Uterus (tissue), 4 donors: Measurements from ENCODE around the gene MTREX. TPM values are rescaled to one million over a fixed set of nuclear protein-coding genes. Genes with fewer than 3 reads are reported as not detected.

Source experiments
- DNase-seq, 2 donors: peaks; one replicate each; pipeline ENCODE4 v3.0.0-alpha.2; 2019 to 2020
- H3K27ac ChIP-seq, 2 donors: fragments of 200-600 bp; sonication (generic); 1 replicate in 1 of 2; 2 replicates in 1 of 2; pipeline ENCODE4 v1.5.1; 2016 to 2018
- H3K27me3 ChIP-seq, 2 donors: fragments of 200-600 bp; sonication (generic); one replicate each; pipeline ENCODE4 v1.5.1; 2018 to 2019; ENCODE audit warnings: control low read depth in 1 of 2
- H3K36me3 ChIP-seq, 2 donors: fragments of 200-600 bp; sonication (generic); one replicate each; pipeline ENCODE4 v1.5.1; 2019; ENCODE audit warnings: control low read depth in 1 of 2
- H3K4me1 ChIP-seq, 2 donors: fragments of 200-600 bp; sonication (generic); one replicate each; pipeline ENCODE4 v1.5.1; 2018 to 2019; ENCODE audit warnings: control low read depth in 1 of 2
- H3K4me3 ChIP-seq, 2 donors: fragments of 200-600 bp; sonication (generic); 1 replicate in 1 of 2; 2 replicates in 1 of 2; pipeline ENCODE4 v1.5.1; 2018 to 2019; ENCODE audit warnings: mild to moderate bottlenecking in 1 of 2
- H3K9me3 ChIP-seq, 2 donors: fragments of 200-600 bp; sonication (generic); one replicate each; pipeline ENCODE4 v1.5.1; 2019; ENCODE audit warnings: control low read depth in 1 of 2
- CTCF ChIP-seq, 4 experiments: fragments of 200-600 bp in 2 of 4; fragments of 450-650 bp in 2 of 4; sonication (generic) in 2 of 4; IDR thresholded peaks; one replicate each; pipeline ENCODE4 v1.5.1; 2016 to 2019; ENCODE audit warnings: antibody characterized with exemption in 4 of 4, mild to moderate bottlenecking in 2 of 4, moderate library complexity in 1 of 4
- POLR2A ChIP-seq, 2 donors: fragments of 450-650 bp; IDR thresholded peaks; one replicate each; pipeline ENCODE4 v1.6.1; 2016; ENCODE audit warnings: antibody characterized with exemption in 2 of 2, mild to moderate bottlenecking in 1 of 2, moderate library complexity in 1 of 2
- intact Hi-C: fragments of 100-400 bp; cut with DNase I; formaldehyde crosslinking; loops from one replicate; pipeline ENCODE4 v1.15.1; 2023; ENCODE audit warnings: low total_unique reads
- total RNA-seq, 4 donors: library from RNA; depleted of rRNA in 3 of 4; stranded (reverse); fragments of >200 nt in 3 of 4; gene quantifications; one replicate each; pipeline versions ENCODE4 v1.1.0 to v1.2.4, GENCODE V29; 2014 to 2023
- donor health status: DM: yes; HTN: yes; CAD: no.

Gene MTREX
- total RNA-seq, 4 donors from 2014 or later = 30.0 to 138 (median 59.2) TPM

GRCh38 chr5:55289808-55290207 lies 18.0 kb upstream of the MTREX start:
- no peaks in the 10 kb centered on the region for H3K27me3 ChIP-seq
- no peaks in the 10 kb centered on the region for H3K9me3 ChIP-seq
- TF ChIP-seq CTCF (IDR thresholded peaks at IDR 0.05) (no peak), POLR2A (IDR thresholded peaks at IDR 0.05) (no peak)
- no peak for DNase-seq
- no peak overlapping the region for H3K4me3 ChIP-seq
- intact Hi-C loops = no loop called here
- no peak overlapping the region for H3K27ac ChIP-seq
- H3K4me1 ChIP-seq = no peaks in the 10 kb centered on the region
- H3K36me3 ChIP-seq = no peaks in the 10 kb centered on the region

- Histone ChIP-seq H3K27ac (no peak overlapping the region), H3K36me3 (no peaks in the 10 kb centered on the region), H3K27me3 (no peaks in the 10 kb centered on the region), H3K4me3 (no peak overlapping the region), H3K4me1 (no peaks in the 10 kb centered on the region), H3K9me3 (no peaks in the 10 kb centered on the region)
- DNase-seq = no peak
- intact Hi-C loops = no loop called here
- TF ChIP-seq POLR2A (IDR thresholded peaks at IDR 0.05) (no peak), CTCF (IDR thresholded peaks at IDR 0.05) (no peak)
These were observed 16.8 kb upstream of the MTREX start for GRCh38 chr5:55290991-55291390.

- H3K4me3 ChIP-seq = no peak overlapping the region
- no peak for DNase-seq
- intact Hi-C loops = no loop called here
- H3K9me3 ChIP-seq = no peaks in the 10 kb centered on the region
- no peaks in the 10 kb centered on the region for H3K4me1 ChIP-seq
- TF ChIP-seq CTCF (IDR thresholded peaks at IDR 0.05) = no peak
- TF ChIP-seq POLR2A (IDR thresholded peaks at IDR 0.05) = no peak
- no peaks in the 10 kb centered on the region for H3K36me3 ChIP-seq
- H3K27ac ChIP-seq = no peak overlapping the region
- H3K27me3 ChIP-seq = no peaks in the 10 kb centered on the region
These were observed 12.9 kb upstream of the MTREX start for GRCh38 chr5:55294935-55295334.

GRCh38 chr5:55300890-55301289 lies 6.9 kb upstream of the MTREX start:
- H3K4me1 ChIP-seq = peaks cover 0 to 6% of the 10 kb centered on the region in 2 donors
- intact Hi-C loops = no loop called here

GRCh38 chr5:55303238-55303690 lies 4.5 kb upstream of the MTREX start:
- intact Hi-C loops = no loop called here
- no peak overlapping the region for H3K27ac ChIP-seq
- H3K36me3 ChIP-seq = no peaks in the 10 kb centered on the region
- no peaks in the 10 kb centered on the region for H3K27me3 ChIP-seq
- no peak overlapping the region for H3K4me3 ChIP-seq
- no peak for TF ChIP-seq POLR2A (IDR thresholded peaks at IDR 0.05)
- no peak for TF ChIP-seq CTCF (IDR thresholded peaks at IDR 0.05)
- no peak for DNase-seq
- peaks cover 0 to 10% of the 10 kb centered on the region in 2 donors for H3K4me1 ChIP-seq
- no peaks in the 10 kb centered on the region for H3K9me3 ChIP-seq

More at GRCh38 chr5:55300890-55301289, 6.9 kb upstream of the MTREX start:
- no peak overlapping the region for H3K4me3 ChIP-seq
- TF ChIP-seq POLR2A (IDR thresholded peaks at IDR 0.05) = no peak
- no peak for TF ChIP-seq CTCF (IDR thresholded peaks at IDR 0.05)
- H3K27me3 ChIP-seq = no peaks in the 10 kb centered on the region
- no peak for DNase-seq
- no peak overlapping the region for H3K27ac ChIP-seq
- H3K36me3 ChIP-seq = no peaks in the 10 kb centered on the region
- no peaks in the 10 kb centered on the region for H3K9me3 ChIP-seq
